PFSK-1 (cell line): ENCODE results near the gene HES2.

Source experiments
- FOXP2 ChIP-seq: optimal IDR thresholded peaks from 2 replicates; pipeline ENCODE3; 2011; ENCODE audit warnings: borderline replicate concordance, control low read depth, inconsistent platforms; ENCODE audit not compliant: insufficient read depth; ENCODE audit errors: extremely low read length, extremely low read depth
- POLR2AphosphoS5 ChIP-seq: IDR thresholded peaks from 2 replicates; pipeline ENCODE4 v1.6.1; 2012; ENCODE audit warnings: low read depth, mild to moderate bottlenecking, control low read depth, low read length, moderate library complexity
- REST ChIP-seq, 2 experiments: IDR thresholded peaks; 2 replicates each; pipeline versions ENCODE4 v1.6.1 to v1.8.0; 2011 to 2012; ENCODE audit warnings: low read depth in 2 of 2, low read length in 2 of 2, control low read depth in 1 of 2, inconsistent platforms in 1 of 2, mild to moderate bottlenecking in 1 of 2, moderate library complexity in 1 of 2; ENCODE audit not compliant: insufficient read depth in 1 of 2
- SIN3A ChIP-seq: IDR thresholded peaks from 2 replicates; pipeline ENCODE4 v1.6.1; 2012; ENCODE audit warnings: mild to moderate bottlenecking, low read length, moderate library complexity, borderline replicate concordance; ENCODE audit not compliant: insufficient read depth
- TAF1 ChIP-seq: IDR thresholded peaks from 2 replicates; pipeline ENCODE4 v1.6.1; 2012; ENCODE audit warnings: low read length, control low read depth, borderline replicate concordance; ENCODE audit not compliant: insufficient read depth

GRCh38 chr1:6414443-6414844 lies 5.3 kb downstream of the HES2 start:
- TF ChIP-seq FOXP2 (no peak), TAF1 (no peak), POLR2AphosphoS5 (no peak), SIN3A (no peak), REST (IDR thresholded peaks at IDR 0.05; ENCODE audit: insufficient read depth in 1 of 2, low read depth in 2 of 2, low read length in 2 of 2) (no peak)
